ENCODE results near the gene SLX4.
"Not testable (repeated sequence)": the region's sequence is repeated elsewhere in the genome, so short reads cannot be mapped to it uniquely, and the experiment has no call there.

The SLX4 gene

GRCh38 chr16:3641801-3642396, 30.5 kb upstream of the SLX4 start:
- DNase-seq, result no peak

- no peak for DNase-seq
Measured at GRCh38 chr16:3640632-3641501, 29.5 kb upstream of the SLX4 start.

GRCh38 chr16:3640207-3640606, 28.8 kb upstream of the SLX4 start:
- DNase-seq, result no peak

GRCh38 chr16:3638916-3639644, 27.7 kb upstream of the SLX4 start:
- DNase-seq, result no peak

- DNase-seq, result no peak
Measured at GRCh38 chr16:3637371-3637923, 26.0 kb upstream of the SLX4 start.

- no peak for DNase-seq
Measured at GRCh38 chr16:3625911-3626732, 14.7 kb upstream of the SLX4 start.

- DNase-seq, result no peak
Measured at GRCh38 chr16:3625331-3625730, 13.9 kb upstream of the SLX4 start.

GRCh38 chr16:3623642-3624041, 12.2 kb upstream of the SLX4 start:
- no peak for DNase-seq

GRCh38 chr16:3618769-3619141, 7.3 kb upstream of the SLX4 start:
- DNase-seq, result no peak

- no peak for DNase-seq
Measured at GRCh38 chr16:3612510-3613466, 1.4 kb upstream of the SLX4 start.

GRCh38 chr16:3610698-3611145, 684 bp downstream of the SLX4 start:
- no peak for DNase-seq

GRCh38 chr16:3609895-3610697, 1.3 kb downstream of the SLX4 start:
- DNase-seq, result no peak

GRCh38 chr16:3608976-3609375, 2.4 kb downstream of the SLX4 start:
- not testable (repeated sequence) for DNase-seq

GRCh38 chr16:3608069-3608468, 3.3 kb downstream of the SLX4 start:
- DNase-seq, result no peak

GRCh38 chr16:3607634-3608033, 3.8 kb downstream of the SLX4 start:
- no peak for DNase-seq

GRCh38 chr16:3607161-3607560, 4.2 kb downstream of the SLX4 start:
- no peak for DNase-seq

- DNase-seq, result no peak
Measured at GRCh38 chr16:3606441-3606840, 5.0 kb downstream of the SLX4 start.

GRCh38 chr16:3602320-3602653, 9.1 kb downstream of the SLX4 start:
- no peak for DNase-seq

GRCh38 chr16:3601614-3602319, 9.6 kb downstream of the SLX4 start:
- no peak for DNase-seq

GRCh38 chr16:3599922-3600321, 11.5 kb downstream of the SLX4 start:
- DNase-seq, result no peak

Data from COR-L47 (cell line).